GM18508 (cell line): ENCODE data around the gene MAP4K2.
"Not testable (repeated sequence)": the region's sequence is repeated elsewhere in the genome, so short reads cannot be mapped to it uniquely, and the experiment has no call there.

Experiments
- ATAC-seq: cut with Tn5 transposase; IDR thresholded peaks from one replicate; pipeline ENCODE4 v1.9.1; 2021; ENCODE audit warnings: moderate number of reproducible peaks; ENCODE audit not compliant: insufficient read depth, unreplicated experiment

Gene MAP4K2

DNA sequence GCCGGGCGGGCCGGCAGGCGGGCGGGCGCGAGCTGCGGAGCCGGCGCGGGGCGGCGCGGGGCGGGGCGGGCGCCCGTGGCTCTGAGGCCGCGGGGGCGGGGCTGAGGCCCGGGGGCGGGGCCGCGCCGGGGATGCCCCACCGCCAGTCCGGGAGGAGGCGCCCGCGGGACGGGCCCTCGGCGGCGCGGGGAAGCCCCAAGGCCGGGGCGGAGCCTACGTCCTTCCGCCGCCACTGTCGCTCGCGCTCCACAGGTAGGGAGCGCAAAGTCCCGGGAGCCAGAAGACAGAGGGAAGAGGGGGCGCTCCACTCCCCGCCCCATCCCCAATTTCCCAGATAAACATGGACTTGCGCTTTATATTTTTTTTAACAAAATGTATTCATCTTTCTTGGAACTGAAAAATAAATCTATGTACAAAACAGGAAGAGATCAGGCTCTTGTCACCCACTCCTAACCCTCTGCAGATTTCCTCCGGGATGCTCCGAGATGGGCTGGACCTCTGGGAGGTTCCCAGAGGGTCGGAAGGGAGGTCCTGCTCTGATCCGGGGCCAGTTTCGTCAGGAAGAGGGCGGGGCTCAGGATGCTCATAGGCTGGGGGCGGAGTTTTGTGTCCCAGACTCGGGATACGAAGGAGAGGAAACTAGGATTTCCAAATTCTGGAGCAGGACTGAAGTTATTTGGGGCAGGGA, at the start of gene MAP4K2:
TSS of gene MAP4K2 (minus strand) at position 57 of the 688 bp plus-strand sequence. CDS start 65 bp downstream, outside the sequence.
- no peak for ATAC-seq

DNA sequence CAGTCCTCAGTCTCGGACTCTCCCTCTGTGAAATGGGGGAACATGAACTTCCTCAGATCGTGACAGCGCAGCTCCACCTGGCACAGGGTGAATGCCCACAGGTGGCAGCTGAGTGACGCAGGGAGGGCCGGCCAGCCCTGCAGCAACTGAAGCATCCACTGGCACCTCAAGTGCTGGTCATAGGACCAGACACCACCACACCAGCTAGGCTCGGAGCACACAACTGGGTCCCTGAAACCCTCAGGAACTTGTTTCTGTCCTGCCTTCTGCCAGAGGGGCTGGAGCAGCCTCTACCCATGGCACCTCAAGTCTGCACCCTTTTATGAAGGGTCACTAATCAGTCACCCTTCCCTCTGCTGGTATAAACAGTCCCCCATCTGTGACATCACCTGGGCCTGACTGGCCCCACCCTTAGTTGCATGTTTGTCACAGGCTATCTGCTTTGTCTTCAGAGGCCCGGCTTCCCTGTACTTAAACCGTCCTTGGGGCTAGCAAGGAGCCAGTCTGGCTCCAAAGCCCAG, 48.9 kb upstream of the MAP4K2 start:
- ATAC-seq: no peak

DNA sequence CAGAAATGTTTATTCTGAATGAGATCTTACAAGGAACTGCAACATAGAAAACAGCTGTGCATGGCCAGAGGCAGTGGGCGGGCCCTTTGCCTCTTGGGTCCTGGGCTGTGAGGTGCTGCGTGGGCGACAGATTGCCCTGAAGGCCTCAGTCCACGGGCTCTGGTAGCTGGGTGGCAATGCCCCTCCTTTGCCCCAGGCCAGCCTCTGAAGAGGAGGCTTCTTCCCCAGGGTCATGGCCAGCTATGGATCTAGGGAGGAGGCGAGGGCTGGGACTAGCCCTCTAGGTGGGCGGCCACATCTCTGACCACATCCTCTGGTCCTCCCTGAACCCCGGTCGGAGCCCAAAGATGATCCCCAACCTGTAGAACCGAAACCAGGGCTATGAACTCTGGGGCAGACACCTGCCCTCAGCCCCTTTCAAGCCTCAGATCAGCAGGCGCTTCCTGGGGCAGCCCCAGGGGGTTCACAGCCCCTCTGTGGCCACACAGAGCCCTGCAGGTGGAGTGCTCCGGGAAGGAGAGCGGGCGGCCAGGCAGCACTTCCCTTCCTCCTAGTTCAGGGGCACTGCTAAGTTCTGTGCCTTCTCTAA, 48.1 kb upstream of the MAP4K2 start:
- no peak for ATAC-seq

DNA sequence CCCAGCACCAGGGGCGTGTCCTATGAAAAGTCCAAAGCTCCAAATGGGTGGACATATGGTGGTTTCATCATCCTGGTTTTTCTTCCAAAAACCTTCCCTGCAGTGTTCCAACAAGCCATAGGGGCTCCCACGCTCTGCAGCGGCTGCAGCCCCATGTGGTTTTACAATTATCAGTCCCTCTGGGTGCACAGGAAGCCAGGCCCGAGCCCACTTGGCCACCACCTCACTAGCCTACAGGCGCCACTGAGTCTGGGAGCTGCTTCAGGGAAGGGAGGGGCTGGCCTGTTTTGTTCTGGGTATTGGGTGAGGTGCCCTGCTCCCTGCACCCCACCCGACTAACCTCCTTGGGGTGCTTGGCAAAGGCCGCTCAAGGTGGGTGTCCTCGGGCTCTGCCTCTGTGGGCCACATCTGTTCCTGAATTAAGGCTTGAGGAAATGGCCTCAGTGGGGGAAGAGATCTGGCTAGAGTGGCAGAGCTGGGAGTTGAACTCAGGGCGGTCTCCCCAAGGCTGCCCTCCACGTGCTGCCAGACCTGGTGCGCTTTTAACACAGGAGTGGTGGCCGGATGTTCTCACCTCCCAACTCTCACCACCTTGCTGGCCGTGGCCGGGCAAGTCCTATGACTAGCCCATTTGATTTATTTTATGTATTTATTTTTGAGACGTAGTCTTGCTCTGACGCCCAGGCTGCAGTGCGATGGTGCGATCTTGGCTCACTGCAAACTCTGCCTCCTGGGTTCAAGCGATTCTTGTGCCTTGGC, 46.8 kb upstream of the MAP4K2 start:
- no peak for ATAC-seq

DNA sequence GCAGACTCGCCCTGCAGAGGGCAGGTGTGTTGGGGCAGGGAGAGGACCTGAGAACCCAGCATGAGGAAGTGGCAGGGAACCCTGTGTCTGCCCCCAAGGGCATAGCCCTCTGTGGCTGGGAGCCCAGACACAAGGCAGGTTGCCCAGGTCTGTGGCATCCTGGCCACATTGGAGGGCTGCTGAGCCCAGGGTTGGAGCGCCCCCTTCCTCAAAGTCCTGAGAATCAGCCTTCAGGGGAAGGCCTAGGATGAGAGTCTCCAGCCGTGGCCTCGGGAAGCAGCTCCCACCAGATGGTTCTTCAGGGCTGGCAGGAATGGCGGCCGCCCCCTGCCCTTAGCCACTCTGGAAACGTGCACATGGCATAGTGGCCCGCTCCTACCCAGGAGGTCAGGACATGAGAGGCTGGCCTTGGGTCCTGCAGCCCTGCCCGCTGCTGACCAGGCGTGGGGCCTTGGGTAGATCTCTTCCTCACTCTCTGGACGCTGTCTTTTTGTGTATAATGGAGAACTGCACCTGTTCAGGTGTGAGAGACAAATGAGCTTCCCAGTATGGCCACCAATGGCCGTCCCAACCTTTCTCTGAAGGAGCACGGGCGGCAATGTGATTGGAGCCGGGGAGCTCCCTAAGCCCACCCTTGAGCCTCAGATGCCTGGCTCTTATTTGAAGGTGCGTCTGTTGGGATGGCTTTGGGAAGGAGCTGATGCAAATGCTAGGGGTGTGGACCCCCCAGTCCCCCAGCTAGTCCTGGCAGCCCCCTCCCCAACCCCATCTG, 46.0 kb upstream of the MAP4K2 start:
- no peak for ATAC-seq

DNA sequence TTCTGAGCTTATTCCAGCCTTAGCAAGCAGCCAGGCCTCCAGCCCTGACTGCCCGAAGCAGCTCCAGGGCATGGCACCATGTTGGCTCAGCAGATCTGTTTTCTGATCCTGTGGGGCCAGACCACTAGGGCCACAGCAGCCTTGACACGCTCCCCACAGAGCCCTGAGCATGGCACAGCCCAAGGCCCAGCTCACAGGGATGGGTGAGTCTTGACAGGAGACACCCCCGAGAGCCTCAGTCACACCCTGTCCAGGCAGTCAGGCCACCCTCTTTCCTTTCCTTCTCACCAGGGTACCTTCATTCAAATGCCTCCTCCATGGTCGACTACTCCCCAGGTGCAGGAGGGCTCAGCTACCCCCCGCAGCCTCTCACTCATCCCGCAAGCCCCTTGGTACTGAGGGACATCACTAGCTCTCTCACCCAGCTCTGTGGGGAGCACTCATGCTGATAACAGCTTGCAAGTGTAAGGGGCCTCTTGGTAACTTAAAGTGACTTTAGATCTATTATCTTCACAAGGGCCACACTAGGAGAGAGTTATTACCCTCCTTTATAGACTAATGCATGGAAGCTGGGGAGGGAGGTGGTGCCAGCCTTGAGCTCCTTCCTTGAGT, 45.3 kb upstream of the MAP4K2 start:
- no peak for ATAC-seq

DNA sequence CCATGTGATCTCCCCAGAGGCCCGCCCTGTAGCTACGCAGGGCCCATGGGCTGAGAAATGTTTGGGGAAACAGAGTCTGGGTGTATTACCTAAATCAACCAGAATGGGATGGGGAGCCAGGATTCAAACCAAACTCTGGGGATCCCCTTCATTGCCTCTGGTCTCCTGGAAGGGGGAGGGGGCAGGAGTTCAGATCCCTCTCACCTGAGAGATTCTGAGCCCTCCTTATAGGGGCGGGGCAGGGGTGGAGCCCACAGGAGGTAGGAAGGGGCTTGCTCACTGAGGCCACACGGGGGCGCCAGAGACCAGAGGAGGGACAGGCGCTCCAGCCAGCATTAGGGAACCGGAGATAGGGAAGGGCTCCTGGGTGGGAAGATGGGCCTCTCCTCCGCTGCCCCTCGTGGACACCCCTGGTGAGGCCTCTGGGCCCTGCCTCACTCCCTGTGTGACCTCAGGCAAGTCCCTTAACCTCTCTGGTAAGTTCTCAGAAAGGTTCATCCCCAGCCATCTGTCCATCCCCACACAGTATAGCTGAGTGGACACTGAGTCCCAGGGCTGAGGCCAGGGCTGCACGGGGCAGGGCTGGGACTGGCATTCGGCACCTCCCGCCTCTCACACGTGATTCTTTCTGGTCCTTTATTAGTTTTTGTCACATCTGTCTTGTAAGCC, 44.1 kb upstream of the MAP4K2 start:
- no peak for ATAC-seq

DNA sequence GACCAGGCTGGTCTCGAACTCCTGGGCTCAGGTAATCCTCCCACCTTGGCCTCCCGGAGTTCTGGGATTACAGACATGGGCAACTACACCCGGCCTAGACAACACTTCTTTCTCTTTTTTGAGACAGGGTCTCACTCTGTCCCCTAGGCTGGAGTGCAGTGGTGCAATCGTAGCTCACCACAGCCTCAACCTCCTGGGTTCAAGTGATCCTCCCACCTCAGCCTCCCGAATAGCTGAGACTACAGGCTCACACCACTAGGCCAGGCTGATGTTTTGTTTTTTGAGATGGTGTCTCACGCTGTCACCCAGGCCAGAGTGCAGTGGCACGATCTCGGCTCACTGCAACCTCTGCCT, 42.7 kb upstream of the MAP4K2 start:
- not testable (repeated sequence) for ATAC-seq

DNA sequence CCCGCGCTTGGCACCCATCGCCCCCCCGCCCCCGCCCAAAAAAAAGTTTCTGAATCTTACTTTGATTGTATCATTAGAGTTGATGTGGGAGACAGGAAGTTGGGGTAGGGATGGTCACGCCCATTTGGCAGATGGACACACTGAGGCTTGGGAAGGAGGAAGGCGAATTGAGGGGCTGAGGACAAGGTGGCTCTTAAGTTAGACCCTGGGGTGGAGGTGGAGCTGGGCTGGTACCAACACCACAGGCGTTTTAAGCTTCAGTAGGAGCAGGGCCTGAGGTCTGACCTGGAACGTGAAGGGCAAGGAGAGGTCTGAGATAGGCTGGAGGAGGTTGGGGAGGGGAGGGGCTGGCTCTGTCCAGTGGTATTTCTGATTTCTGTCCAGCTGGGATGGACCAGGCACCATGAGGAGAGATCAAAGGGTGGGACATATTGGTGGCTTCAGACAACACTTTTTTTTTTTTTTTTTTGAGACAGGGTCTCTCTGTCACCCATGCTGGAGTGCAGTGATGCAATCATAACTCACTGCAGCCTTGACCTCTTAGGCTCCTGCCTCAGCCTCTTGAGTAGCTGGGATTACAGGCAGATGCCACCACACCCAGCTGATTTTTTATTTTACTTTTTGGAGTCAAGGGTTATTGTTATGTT, 42.2 kb upstream of the MAP4K2 start:
- no peak for ATAC-seq

DNA sequence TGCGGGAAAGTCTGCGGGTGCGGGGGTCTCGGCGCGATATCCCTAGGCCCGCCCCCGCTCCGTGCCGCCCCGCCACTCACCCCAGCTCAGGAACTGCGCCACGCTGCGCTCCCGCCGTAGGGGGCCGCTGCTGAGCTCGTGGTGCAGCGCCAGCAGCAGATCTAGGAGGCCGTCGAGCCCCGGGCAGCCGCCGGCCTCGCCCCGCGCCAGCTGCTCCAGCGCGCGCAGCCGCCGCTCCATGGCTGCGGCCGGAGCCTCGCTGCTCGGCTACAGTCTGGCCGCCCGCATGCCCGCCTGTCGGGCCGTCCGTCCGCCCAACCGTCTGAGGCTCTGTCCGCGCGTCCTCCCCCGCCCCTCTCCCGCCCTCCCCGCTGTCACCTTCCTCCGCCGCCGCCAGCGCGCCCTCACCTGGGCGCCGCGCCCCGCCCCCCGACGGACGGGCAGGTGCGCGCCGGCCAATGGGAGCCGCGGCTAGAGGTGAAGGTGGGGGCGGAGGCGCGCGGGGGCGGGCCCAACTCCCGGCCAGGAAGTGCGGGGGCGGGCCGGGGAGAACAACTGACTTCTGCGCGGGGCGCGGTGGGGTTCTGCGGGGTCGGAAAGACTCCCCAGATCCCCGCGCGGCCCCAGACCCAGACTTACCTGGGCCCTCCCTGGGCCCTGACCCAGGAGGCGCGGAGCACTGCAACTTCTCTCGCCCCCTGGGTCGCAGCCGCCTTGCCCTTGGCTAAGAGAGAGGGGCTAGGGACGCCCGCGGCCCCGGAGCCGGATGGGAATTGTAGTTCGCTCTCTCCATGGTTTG, 41.5 kb upstream of the MAP4K2 start, which contains the start of gene CDC42BPG:
TSS of gene CDC42BPG (minus strand) at position 324 of the 799 bp plus-strand sequence. CDS start at position 240, 84 bp downstream.
- ATAC-seq: no peak

DNA sequence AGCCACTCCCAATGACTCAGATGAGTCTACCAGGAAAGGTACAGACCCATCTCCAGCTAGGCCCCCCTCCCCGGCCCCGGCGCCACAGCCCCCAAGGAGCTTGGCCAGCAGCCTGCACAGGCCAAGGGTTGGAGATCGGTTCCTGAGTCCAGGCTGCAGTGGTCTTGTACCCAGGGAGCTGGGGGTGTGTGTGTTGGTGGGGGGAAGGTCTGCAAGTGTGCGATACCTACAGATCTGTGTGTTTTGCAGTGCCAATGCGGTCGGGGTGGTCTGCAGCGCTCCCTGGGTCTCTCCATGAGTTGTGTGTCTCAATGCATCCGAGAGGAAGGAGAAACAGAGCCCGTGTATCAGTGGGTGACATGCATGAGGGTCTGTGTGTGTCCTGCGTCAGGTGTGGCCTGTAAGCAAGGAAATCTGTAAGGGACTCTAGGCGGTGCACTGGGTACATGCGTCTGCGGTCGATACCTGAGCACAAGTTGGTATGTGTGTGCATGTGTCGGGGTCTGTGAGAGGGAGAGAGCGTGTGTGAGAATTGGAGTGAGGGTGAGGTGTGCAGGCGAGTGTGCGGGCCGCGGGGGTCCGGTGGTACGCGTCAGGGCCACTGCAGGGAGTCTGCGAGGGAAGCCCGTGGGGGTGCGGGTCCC, 40.8 kb upstream of the MAP4K2 start:
- ATAC-seq: no peak

DNA sequence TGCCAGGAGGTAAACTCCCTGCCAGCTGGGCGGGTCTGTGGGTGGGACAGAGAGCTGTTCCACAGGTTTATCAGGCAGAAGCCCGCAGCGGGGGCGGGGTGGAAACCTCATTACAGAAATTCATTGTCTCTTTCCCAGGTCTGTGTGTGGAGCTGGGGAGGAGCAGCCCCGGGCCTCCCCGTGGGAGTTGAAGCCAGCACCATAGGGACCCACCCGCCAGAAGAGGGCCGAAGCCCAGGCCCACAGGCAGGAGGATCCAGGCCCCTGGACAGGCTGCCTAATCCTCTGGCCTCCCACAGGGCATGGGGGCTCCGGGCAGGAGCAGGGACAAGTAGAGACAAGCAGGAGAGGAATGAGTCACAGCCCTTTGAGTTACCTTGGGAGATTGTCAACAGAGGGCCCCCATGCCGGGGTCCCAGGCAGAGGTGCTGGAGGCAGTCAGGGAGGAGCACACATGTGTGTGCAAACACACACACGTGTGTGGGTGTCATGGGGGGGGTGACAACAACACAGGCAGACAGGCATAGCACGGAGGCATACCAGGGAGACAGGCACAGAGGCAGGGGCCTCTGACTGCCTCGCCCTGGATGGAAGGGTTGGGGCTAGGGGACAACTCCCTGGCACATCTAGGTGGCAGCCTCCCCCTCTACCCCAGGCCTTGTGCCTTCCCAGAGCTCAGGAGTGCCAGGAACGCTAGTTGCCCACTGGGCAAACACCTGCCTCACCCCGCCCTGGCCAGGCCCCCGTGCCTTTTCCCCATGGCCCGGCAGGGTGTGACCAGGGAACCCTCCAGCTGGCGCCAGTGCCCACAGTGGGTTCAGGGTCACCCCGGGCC, 40.1 kb upstream of the MAP4K2 start:
- ATAC-seq: no peak

DNA sequence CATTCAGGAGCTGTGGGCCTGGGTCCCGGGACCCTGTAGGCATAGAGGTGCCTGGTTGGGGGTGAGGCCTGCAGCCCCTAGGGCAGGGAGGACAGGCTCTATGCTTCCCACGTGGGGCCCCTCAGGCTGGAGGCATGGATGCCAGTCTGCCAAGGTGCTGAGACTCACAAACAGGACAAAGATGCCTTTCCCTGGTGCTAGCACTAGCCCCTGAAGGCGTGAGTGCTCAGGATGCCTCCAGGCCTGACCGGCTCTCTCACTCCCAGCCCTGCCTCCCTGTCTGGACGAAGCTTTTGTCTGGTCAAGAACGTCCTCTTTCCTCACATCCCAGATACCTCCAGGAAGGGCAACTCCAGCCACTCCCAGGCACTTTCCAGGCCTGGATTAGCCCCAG, 39.3 kb upstream of the MAP4K2 start:
- ATAC-seq: no peak

DNA sequence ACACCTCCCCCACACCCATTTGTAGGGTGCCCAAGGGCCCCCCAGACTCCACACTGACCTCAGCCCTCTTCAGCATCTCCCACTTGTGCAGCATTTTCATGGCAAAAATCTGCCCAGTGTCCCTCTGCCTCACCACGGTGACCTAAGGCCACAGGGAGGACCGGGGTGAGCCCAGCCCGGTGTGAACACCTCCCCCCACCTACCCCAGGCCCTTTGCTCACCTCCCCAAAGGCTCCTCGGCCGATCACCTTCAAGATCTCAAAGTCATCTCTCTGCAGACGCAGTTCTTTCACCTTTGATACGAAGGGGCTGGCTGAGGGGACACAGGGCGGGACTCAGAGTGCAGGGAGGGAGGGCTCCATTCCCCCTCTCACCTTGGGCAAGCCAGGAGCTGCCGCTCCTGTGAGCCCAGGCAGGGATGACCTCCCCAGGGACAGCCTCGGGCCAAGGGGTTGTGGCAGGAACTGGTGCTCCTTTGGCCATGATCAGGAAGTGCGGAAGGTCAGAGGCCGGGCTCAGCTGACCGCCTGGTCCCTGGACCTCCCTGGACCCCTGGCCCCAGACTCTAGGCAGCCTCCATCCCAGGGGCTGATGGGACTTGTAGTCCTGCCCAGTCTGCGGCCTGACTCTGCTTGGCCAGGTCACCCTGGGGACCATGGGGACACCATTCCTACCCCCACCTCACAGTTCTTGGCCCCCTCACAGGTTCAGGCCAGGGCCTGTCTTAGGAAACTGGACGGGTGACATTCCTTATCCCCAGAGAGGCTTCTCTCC, 38.8 kb upstream of the MAP4K2 start:
- ATAC-seq: no peak

DNA sequence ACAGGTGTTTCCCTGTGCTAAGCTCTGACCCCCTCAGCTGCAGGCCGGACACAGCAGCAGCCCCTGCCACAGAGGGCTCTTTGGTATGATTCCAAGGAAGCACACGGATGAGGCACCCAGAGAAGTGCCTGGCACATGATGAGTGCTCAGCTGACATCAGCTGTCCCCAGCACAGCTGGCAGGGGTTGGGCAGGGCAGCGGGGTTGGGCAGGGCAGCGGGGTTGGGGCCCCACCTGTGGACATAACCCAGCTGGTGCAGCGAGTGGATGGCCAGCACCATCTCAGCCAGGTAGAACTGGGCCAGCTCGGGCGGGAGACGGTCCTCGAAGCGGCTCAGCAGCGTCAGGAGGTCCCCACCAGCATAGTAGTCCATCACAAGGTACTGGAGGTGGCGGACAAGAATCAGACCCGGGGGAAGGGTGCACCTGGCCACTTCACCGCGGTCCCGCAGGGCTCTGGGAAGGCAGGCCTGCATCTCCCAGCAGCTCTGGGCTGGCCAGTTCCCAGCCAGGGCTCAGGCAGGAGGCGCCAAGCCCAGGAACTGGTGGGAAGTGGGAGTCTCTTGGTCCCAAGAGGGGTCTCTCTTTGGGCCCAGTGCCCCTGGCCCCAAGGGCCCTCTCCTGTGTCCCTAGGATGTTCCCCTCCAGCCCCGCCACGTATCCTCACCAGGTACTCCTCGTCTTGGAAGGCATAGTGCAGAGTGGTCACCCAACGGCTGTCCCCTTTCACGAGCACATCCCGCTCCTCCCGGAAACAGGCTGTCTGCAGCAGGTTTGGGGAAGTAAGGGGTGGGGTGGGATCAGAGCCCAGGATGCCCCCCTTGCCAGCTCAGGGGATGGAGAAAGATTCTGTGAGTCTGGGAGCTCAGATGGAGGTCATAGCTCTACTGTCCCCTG, 37.1 kb upstream of the MAP4K2 start:
- ATAC-seq: no peak
